H9 (cell line): Measurements from ENCODE around the gene CFAP77. TPM values are rescaled to one million over a fixed set of nuclear protein-coding genes. Genes with fewer than 3 reads are reported as not detected.

Source experiments
- DNase-seq: peaks from one replicate; pipeline ENCODE4 v3.0.0-alpha.2; 2017
- H2AFZ ChIP-seq: one replicate; pipeline ENCODE4 v1.6.1; 2013; ENCODE audit warnings: mild to moderate bottlenecking, low read length, control low read depth, moderate library complexity
- H2AK5ac ChIP-seq: 2 replicates; pipeline ENCODE4 v1.6.1; 2013; ENCODE audit warnings: low read length, control low read depth, mixed read lengths; ENCODE audit not compliant: insufficient read length
- H2BK120ac ChIP-seq: one replicate; pipeline ENCODE4 v1.6.1; 2013; ENCODE audit warnings: low read depth, mild to moderate bottlenecking, low read length, control low read depth, inconsistent platforms; ENCODE audit not compliant: poor library complexity, severe bottlenecking
- H2BK12ac ChIP-seq: 2 replicates; pipeline ENCODE4 v1.6.1; 2013; ENCODE audit warnings: low read length, control low read depth, mixed read lengths, low read depth; ENCODE audit not compliant: insufficient read length
- H2BK15ac ChIP-seq: 2 replicates; pipeline ENCODE4 v1.6.1; 2013; ENCODE audit warnings: low read depth, low read length, control low read depth
- H2BK20ac ChIP-seq: one replicate; pipeline ENCODE4 v1.6.1; 2013; ENCODE audit warnings: low read depth, mild to moderate bottlenecking, low read length, control low read depth, inconsistent platforms; ENCODE audit not compliant: poor library complexity, severe bottlenecking
- H2BK5ac ChIP-seq: 2 replicates; pipeline ENCODE4 v1.6.1; 2013; ENCODE audit warnings: low read length, control low read depth, mixed read lengths; ENCODE audit not compliant: insufficient read length
- H3K14ac ChIP-seq: 2 replicates; pipeline ENCODE4 v1.6.1; 2013; ENCODE audit warnings: low read length, control low read depth; ENCODE audit not compliant: insufficient read depth
- H3K18ac ChIP-seq: 2 replicates; pipeline ENCODE4 v1.6.1; 2013; ENCODE audit warnings: low read depth, mild to moderate bottlenecking, mixed read lengths, low read length, control low read depth; ENCODE audit not compliant: insufficient read length
- H3K23ac ChIP-seq: 2 replicates; pipeline ENCODE4 v1.6.1; 2013; ENCODE audit warnings: low read length, control low read depth, mixed read lengths, low read depth; ENCODE audit not compliant: insufficient read length
- H3K23me2 ChIP-seq: 2 replicates; pipeline ENCODE4 v1.6.1; 2013; ENCODE audit warnings: low read depth, mild to moderate bottlenecking, mixed read lengths, low read length, control low read depth; ENCODE audit not compliant: insufficient read length, poor library complexity, severe bottlenecking
- H3K27ac ChIP-seq: 2 replicates; pipeline ENCODE4 v1.5.1; 2013; ENCODE audit warnings: low read length, control low read depth, mixed read lengths, low read depth; ENCODE audit not compliant: insufficient read length
- H3K27me3 ChIP-seq: 2 replicates; pipeline ENCODE4 v1.6.1; 2013; ENCODE audit warnings: low read length, control low read depth, inconsistent platforms; ENCODE audit not compliant: insufficient read depth
- H3K4ac ChIP-seq: 2 replicates; pipeline ENCODE4 v1.6.1; 2013; ENCODE audit warnings: low read depth, mild to moderate bottlenecking, control low read depth, inconsistent platforms, low read length, moderate library complexity
- H3K4me1 ChIP-seq: 2 replicates; pipeline ENCODE4 v1.6.1; 2013; ENCODE audit warnings: low read length, control low read depth, inconsistent platforms; ENCODE audit not compliant: insufficient read depth
- H3K4me2 ChIP-seq: 2 replicates; pipeline ENCODE4 v1.6.1; 2013; ENCODE audit warnings: low read length, control low read depth, mixed read lengths; ENCODE audit not compliant: insufficient read length, insufficient read depth
- H3K56ac ChIP-seq: 2 replicates; pipeline ENCODE4 v1.6.1; 2013; ENCODE audit warnings: low read depth, mild to moderate bottlenecking, mixed read lengths, low read length, control low read depth; ENCODE audit not compliant: insufficient read length
- H3K79me1 ChIP-seq: 2 replicates; pipeline ENCODE4 v1.6.1; 2013; ENCODE audit warnings: low read depth, mild to moderate bottlenecking, moderate library complexity, low read length, control low read depth, inconsistent platforms; ENCODE audit not compliant: insufficient read depth, poor library complexity, severe bottlenecking
- H3K79me2 ChIP-seq: 2 replicates; pipeline ENCODE4 v1.6.1; 2013; ENCODE audit warnings: low read length, control low read depth, inconsistent platforms; ENCODE audit not compliant: insufficient read depth
- H3K9ac ChIP-seq: 2 replicates; pipeline ENCODE4 v1.6.1; 2013; ENCODE audit warnings: low read length, control low read depth, mixed read lengths; ENCODE audit not compliant: insufficient read length; ENCODE audit errors: extremely low read depth
- H3K9me3 ChIP-seq: one replicate; pipeline ENCODE4 v1.6.1; 2013; ENCODE audit warnings: low read depth, low read length, inconsistent platforms; ENCODE audit not compliant: control insufficient read depth
- H3T11ph ChIP-seq: one replicate; pipeline ENCODE4 v1.6.1; 2013; ENCODE audit warnings: mild to moderate bottlenecking, low read length, control low read depth, inconsistent platforms
- H4K20me1 ChIP-seq: one replicate; pipeline ENCODE4 v1.6.1; 2013; ENCODE audit not compliant: control insufficient read depth, insufficient read length, insufficient read depth
- H4K5ac ChIP-seq: 2 replicates; pipeline ENCODE4 v1.6.1; 2013; ENCODE audit warnings: low read depth, mild to moderate bottlenecking, mixed read lengths, low read length, control low read depth; ENCODE audit not compliant: insufficient read length
- H4K8ac ChIP-seq: replicated peaks from 2 replicates; pipeline ENCODE4 v1.6.1; 2013; ENCODE audit warnings: low read length, control low read depth, mixed read lengths, low read depth; ENCODE audit not compliant: insufficient read length
- H4K91ac ChIP-seq: 2 replicates; pipeline ENCODE4 v1.6.1; 2013; ENCODE audit warnings: low read depth, mild to moderate bottlenecking, moderate library complexity, mixed read lengths, low read length, control low read depth; ENCODE audit not compliant: insufficient read length
- H3K27ac Mint-ChIP-seq, 3 experiments: 2 replicates in 2 of 3; 3 replicates in 1 of 3; pipeline ENCODE4 v1.8.0; 2020 to 2021; ENCODE audit warnings: mixed read lengths in 3 of 3, mild to moderate bottlenecking in 1 of 3, moderate library complexity in 1 of 3
- H3K27me3 Mint-ChIP-seq: 2 replicates; pipeline ENCODE4 v1.8.0; 2021; ENCODE audit warnings: low read depth, mild to moderate bottlenecking, moderate library complexity, mixed read lengths
- H3K36me3 Mint-ChIP-seq, 3 experiments: 2 replicates in 2 of 3; 3 replicates in 1 of 3; pipeline ENCODE4 v1.8.0; 2020 to 2021; ENCODE audit warnings: low read depth in 3 of 3, mixed read lengths in 3 of 3; ENCODE audit not compliant: insufficient read depth in 1 of 3
- H3K4me1 Mint-ChIP-seq, 2 experiments: 2 replicates each; pipeline ENCODE4 v1.8.0; 2020; ENCODE audit warnings: mixed read lengths in 2 of 2
- H3K4me3 Mint-ChIP-seq, 2 experiments: 2 replicates in 1 of 2; 3 replicates in 1 of 2; pipeline ENCODE4 v1.8.0; 2020 to 2021; ENCODE audit warnings: mild to moderate bottlenecking in 2 of 2, mixed read lengths in 2 of 2, moderate library complexity in 1 of 2
- H3K9me3 Mint-ChIP-seq, 2 experiments: 2 replicates in 1 of 2; 3 replicates in 1 of 2; pipeline ENCODE4 v1.8.0; 2020; ENCODE audit warnings: mild to moderate bottlenecking in 2 of 2, mixed read lengths in 2 of 2, moderate library complexity in 1 of 2
- CTCF ChIP-seq: fragments of 200-600 bp; sonication (generic); conservative IDR thresholded peaks from 3 replicates; pipeline ENCODE4 v1.8.0; 2021; ENCODE audit warnings: antibody characterized with exemption, mild to moderate bottlenecking
- WGBS: extraction: QIAGEN DNeasy Blood & Tissue Kit; methylation state at CpG from one replicate; pipeline ENCODE4 v1.1.7; 2013; ENCODE audit warnings: missing lambda C conversion rate, low lambda C conversion rate, mixed read lengths; ENCODE audit not compliant: insufficient read length; ENCODE audit errors: extremely low coverage; 5-methylcytosine and 5-hydroxymethylcytosine counted together
- total RNA-seq: library from RNA; stranded (reverse); gene quantifications from 2 replicates; pipeline ENCODE4 v1.2.1, GENCODE V29; 2021

CFAP77 gene
- total RNA-seq, 1 experiment from 2014 or later: 0.72 TPM

- Mint-ChIP-seq H3K9me3 (peaks cover 17 to 25% of the 10 kb centered on the region in 2 experiments), H3K4me1 (peaks cover 13 to 17% of the 10 kb centered on the region in 2 experiments), H3K36me3 (peaks cover 7 to 11% (median 9%) of the 10 kb centered on the region in 3 experiments; a peak in 6 of 7 replicates), H3K4me3 (no peak overlapping the region), H3K27ac (peak overlapping the region in 1 of 3 experiments; percentile 57; a peak in 1 of 7 replicates), H3K27me3 (peaks cover 6% of the 10 kb centered on the region; the same call in 1 of the 2 replicates)
- Histone ChIP-seq H3K18ac (no peak overlapping the region), H2AFZ (no peak overlapping the region), H2BK12ac (no peak overlapping the region), H2AK5ac (no peak overlapping the region), H2BK5ac (no peak overlapping the region), H3K4me1 (no peaks in the 10 kb centered on the region; the same call in 1 of the 2 replicates), H4K20me1 (no peaks in the 10 kb centered on the region), H3K14ac (peak overlapping the region; percentile 51; the same call in 1 of the 2 replicates), H3K9me3 (no peaks in the 10 kb centered on the region), H4K91ac (no peak overlapping the region), H3K27ac (no peak overlapping the region), H2BK15ac (no peak overlapping the region), H2BK120ac (no peak overlapping the region), H2BK20ac (no peak overlapping the region), H3K79me2 (no peaks in the 10 kb centered on the region), H3K23ac (no peak overlapping the region), H3K27me3 (no peaks in the 10 kb centered on the region), H3K23me2 (no peaks in the 10 kb centered on the region), H3K79me1 (no peaks in the 10 kb centered on the region), H4K8ac (no peak overlapping the region), H4K5ac (no peak overlapping the region), H3K9ac (no peak overlapping the region), H3T11ph (no peak overlapping the region), H3K56ac (no peak overlapping the region), H3K4me2 (no peak overlapping the region), H3K4ac (no peak overlapping the region)
- WGBS: no CpG with 5 or more reads among the region's 13 CpGs
- TF ChIP-seq CTCF: no peak
- peak; percentile 54 for DNase-seq
Observed at GRCh38 chr9:132531195-132531594, 121.2 kb downstream of the CFAP77 start.
